Activated CD4-positive, alpha-beta T cell treated with anti-CD3 and anti-CD28 coated beads, Interleukin-2, amount 50 U/mL, for 16 hours (primary cell): ENCODE data around the gene CD63.
"Not testable (repeated sequence)": the region's sequence is repeated elsewhere in the genome, so short reads cannot be mapped to it uniquely, and the experiment has no call there.

Experiments
- DNase-seq: peaks from one replicate; pipeline ENCODE4 v3.0.0-alpha.2; 2020

The CD63 gene

GRCh38 chr12:55728939-55729818, at the start of gene CD63:
Gene CD63, minus strand, starts transcription at chr12:55729009. Its CDS starts 668 bp downstream, at chr12:55728341.
- DNase-seq = peak; percentile 76

- DNase-seq = no peak
Measured at GRCh38 chr12:55777856-55778255, 49.0 kb upstream of the CD63 start.

GRCh38 chr12:55771736-55772135, 42.9 kb upstream of the CD63 start:
- no peak for DNase-seq

GRCh38 chr12:55767156-55767555, 38.3 kb upstream of the CD63 start:
- no peak for DNase-seq

GRCh38 chr12:55765736-55766290, 37.0 kb upstream of the CD63 start:
- DNase-seq = no peak

GRCh38 chr12:55762646-55763045, 33.8 kb upstream of the CD63 start:
- no peak for DNase-seq

GRCh38 chr12:55760663-55761062, 31.9 kb upstream of the CD63 start:
- DNase-seq = peak; percentile 74

GRCh38 chr12:55758575-55758974, 29.8 kb upstream of the CD63 start:
- DNase-seq = not testable (repeated sequence)

- DNase-seq = no peak
Measured at GRCh38 chr12:55757701-55758100, 28.9 kb upstream of the CD63 start.

GRCh38 chr12:55755246-55755645, 26.4 kb upstream of the CD63 start:
- DNase-seq = no peak

GRCh38 chr12:55748230-55748993, 19.6 kb upstream of the CD63 start:
- DNase-seq = no peak

GRCh38 chr12:55746913-55747231, 18.1 kb upstream of the CD63 start:
- no peak for DNase-seq

GRCh38 chr12:55746174-55746912, 17.5 kb upstream of the CD63 start:
- DNase-seq = no peak

GRCh38 chr12:55745361-55746173, 16.8 kb upstream of the CD63 start:
- no peak for DNase-seq

GRCh38 chr12:55744340-55745030, 15.7 kb upstream of the CD63 start:
- no peak for DNase-seq

- DNase-seq = peak; percentile 56
Measured at GRCh38 chr12:55743406-55744339, 14.9 kb upstream of the CD63 start.

- DNase-seq = peak; percentile 72
Measured at GRCh38 chr12:55742719-55743405, 14.1 kb upstream of the CD63 start, which contains the start of gene GDF11. Gene GDF11, plus strand, starts transcription at chr12:55743122. Its CDS starts 195 bp downstream, at chr12:55743317.

- no peak for DNase-seq
Measured at GRCh38 chr12:55741931-55742680, 13.3 kb upstream of the CD63 start.

GRCh38 chr12:55739025-55739378, 10.2 kb upstream of the CD63 start:
- DNase-seq = no peak
